Muscle of leg (tissue), 11 donors: ENCODE results near the gene TGFBRAP1. TPM values are rescaled to one million over a fixed set of nuclear protein-coding genes. Genes with fewer than 3 reads are reported as not detected.

Experiments
- DNase-seq: peaks from one replicate; pipeline ENCODE4 v3.0.0; 2013
- H3K27ac ChIP-seq: one replicate; pipeline ENCODE4 v1.5.1; 2013; ENCODE audit warnings: mild to moderate bottlenecking, low read length, control low read depth
- H3K27me3 ChIP-seq: one replicate; pipeline ENCODE4 v1.6.1; 2013; ENCODE audit warnings: low read length; ENCODE audit not compliant: control insufficient read depth, insufficient read depth
- H3K36me3 ChIP-seq: one replicate; pipeline ENCODE4 v1.6.1; 2013; ENCODE audit warnings: low read length; ENCODE audit not compliant: control insufficient read depth, insufficient read depth
- H3K4me1 ChIP-seq: one replicate; pipeline ENCODE4 v1.6.1; 2013; ENCODE audit warnings: low read length; ENCODE audit not compliant: control insufficient read depth, insufficient read depth
- H3K4me3 ChIP-seq: one replicate; pipeline ENCODE4 v1.5.1; 2013; ENCODE audit warnings: low read length, control low read depth
- H3K9me3 ChIP-seq: replicated peaks from 2 replicates; pipeline ENCODE4 v1.6.1; 2013; ENCODE audit warnings: low read depth, low read length; ENCODE audit not compliant: control insufficient read depth
- WGBS: methylation state at CpG from one replicate; pipeline ENCODE4 v1.1.5; 2013; ENCODE audit warnings: missing lambda C conversion rate; ENCODE audit not compliant: insufficient coverage; 5-methylcytosine and 5-hydroxymethylcytosine counted together
- polyA plus RNA-seq, 8 donors: library from polyadenylated mRNA; unstranded; fragments of 120-200 nt; gene quantifications; one replicate each; pipeline versions ENCODE4 v1.2.1 to v1.2.3, GENCODE V29; 2013; ENCODE audit warnings: inconsistent platforms in 1 of 8, low replicate concordance in 1 of 8; ENCODE audit not compliant: insufficient read length in 8 of 8, insufficient read depth in 1 of 8
- total RNA-seq: library from RNA; stranded (reverse); fragments of 120-200 nt; gene quantifications from one replicate; pipeline ENCODE4 v1.2.4, GENCODE V29; 2013

The TGFBRAP1 gene
- total and polyA plus RNA-seq, 9 donors: 7.1 to 10.5 (median 8.5) TPM

DNA sequence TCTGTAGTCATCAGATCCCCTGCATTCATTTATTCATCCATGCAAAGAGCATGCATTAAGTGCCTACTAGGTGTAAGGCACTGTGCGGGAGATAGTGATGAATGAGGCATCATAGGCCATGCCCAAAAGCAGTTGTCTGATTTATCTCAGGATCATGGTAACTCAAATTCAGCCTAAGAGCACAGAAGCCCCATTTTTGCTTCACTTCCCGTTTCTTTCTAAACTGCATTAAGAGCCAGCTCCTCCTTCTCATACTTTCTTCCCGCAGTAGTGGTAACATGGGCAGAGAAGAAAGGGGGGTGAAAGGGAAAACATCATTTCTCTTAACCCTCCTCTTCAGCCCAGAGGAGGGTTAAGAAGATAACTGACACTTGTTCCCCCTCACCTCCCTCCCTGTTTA is 85.1 kb downstream of the TGFBRAP1 start:
- H3K9me3 ChIP-seq: no peaks in the 10 kb centered on the region
- DNase-seq: no peak
- WGBS: no CpG with 5 or more reads among the region's 3 CpGs

DNA sequence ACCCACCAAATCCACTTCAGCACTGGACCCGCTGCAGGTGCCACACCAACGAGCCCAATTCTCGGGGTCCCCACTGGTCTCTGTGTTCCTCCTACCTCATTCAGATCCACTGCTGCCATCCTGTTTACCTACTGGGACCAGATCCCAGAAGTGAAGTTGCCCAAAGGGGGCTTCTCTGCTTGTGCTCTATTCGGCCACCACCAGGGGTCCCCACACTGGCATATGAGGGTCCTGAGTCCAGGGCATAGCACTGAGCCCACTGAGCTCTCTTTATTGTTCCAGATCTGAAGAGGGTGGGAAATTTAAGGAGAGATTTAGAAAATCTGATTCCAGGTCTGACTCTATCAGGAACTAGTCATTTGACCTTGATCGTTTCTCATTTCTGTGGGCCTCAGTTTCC is 85.6 kb downstream of the TGFBRAP1 start:
- Histone ChIP-seq H3K4me3 (no peak overlapping the region), H3K4me1 (no peaks in the 10 kb centered on the region), H3K27me3 (peaks cover 4% of the 10 kb centered on the region), H3K36me3 (no peaks in the 10 kb centered on the region), H3K9me3 (no peaks in the 10 kb centered on the region), H3K27ac (no peak overlapping the region)
- 58% methylated on average over 4 of the region's 5 CpGs for WGBS
- DNase-seq: no peak

More for the DNA sequence above, 85.1 kb downstream of the TGFBRAP1 start:
- Histone ChIP-seq H3K27ac (no peak overlapping the region), H3K36me3 (no peaks in the 10 kb centered on the region), H3K27me3 (peaks cover 4% of the 10 kb centered on the region), H3K4me3 (no peak overlapping the region), H3K4me1 (no peaks in the 10 kb centered on the region)

DNA sequence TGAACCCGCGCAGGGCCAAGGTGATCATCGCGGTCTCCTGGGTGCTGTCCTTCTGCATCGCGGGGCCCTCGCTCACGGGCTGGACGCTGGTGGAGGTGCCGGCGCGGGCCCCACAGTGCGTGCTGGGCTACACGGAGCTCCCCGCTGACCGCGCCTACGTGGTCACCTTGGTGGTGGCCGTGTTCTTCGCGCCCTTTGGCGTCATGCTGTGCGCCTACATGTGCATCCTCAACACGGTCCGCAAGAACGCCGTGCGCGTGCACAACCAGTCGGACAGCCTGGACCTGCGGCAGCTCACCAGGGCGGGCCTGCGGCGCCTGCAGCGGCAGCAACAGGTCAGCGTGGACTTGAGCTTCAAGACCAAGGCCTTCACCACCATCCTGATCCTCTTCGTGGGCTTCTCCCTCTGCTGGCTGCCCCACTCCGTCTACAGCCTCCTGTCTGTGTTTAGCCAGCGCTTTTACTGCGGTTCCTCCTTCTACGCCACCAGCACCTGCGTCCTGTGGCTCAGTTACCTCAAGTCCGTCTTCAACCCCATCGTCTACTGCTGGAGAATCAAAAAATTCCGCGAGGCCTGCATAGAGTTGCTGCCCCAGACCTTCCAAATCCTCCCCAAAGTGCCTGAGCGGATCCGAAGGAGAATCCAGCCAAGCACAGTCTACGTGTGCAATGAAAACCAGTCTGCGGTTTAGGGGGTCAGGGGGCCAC is 87.1 kb downstream of the TGFBRAP1 start:
- 96% methylated on average over 49 of the region's 50 CpGs for whole genome bisulfite sequencing

DNA sequence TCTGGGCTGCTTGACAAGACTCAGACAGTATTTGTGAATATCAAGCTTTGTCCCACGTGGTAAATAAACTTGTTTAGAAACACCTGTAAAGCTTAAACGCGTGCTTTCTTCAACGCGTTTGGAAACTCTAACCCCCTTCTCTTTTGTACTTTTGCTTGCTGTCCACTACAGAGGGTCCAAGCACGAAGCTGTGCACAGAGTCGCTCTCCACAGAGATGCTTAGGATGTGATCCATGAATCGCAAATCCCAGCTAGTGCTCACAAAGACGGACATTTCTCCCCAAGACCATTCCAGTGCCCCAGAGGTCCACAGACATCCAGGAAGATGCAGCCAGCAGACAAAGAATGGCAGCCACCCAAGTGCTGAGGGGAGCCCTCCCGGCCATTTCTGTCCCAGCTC is 88.1 kb downstream of the TGFBRAP1 start, which contains the start of gene GPR45:
Gene GPR45 (plus strand): TSS at position 301 of the 400 bp plus-strand sequence. CDS start 116 bp downstream, outside the sequence.
- H3K9me3 ChIP-seq: no peaks in the 10 kb centered on the region
- H3K4me3 ChIP-seq: no peak within 1 kb of the TSS
- no peak for DNase-seq
- H3K27me3 ChIP-seq: peaks cover 8% of the 10 kb centered on the region
- H3K36me3 ChIP-seq: no peaks in the 10 kb centered on the region
- 77% methylated on average over 8 of the region's 10 CpGs for WGBS
- H3K4me1 ChIP-seq: no peaks in the 10 kb centered on the region
- no peak within 1 kb of the TSS for H3K27ac ChIP-seq

More for the DNA sequence above, 87.1 kb downstream of the TGFBRAP1 start:
- peaks cover 4% of the 10 kb centered on the region for H3K27me3 ChIP-seq
- H3K4me1 ChIP-seq: no peaks in the 10 kb centered on the region
- H3K27ac ChIP-seq: no peak overlapping the region
- no peak for DNase-seq
- H3K9me3 ChIP-seq: no peaks in the 10 kb centered on the region
- no peak overlapping the region for H3K4me3 ChIP-seq
- no peaks in the 10 kb centered on the region for H3K36me3 ChIP-seq

DNA sequence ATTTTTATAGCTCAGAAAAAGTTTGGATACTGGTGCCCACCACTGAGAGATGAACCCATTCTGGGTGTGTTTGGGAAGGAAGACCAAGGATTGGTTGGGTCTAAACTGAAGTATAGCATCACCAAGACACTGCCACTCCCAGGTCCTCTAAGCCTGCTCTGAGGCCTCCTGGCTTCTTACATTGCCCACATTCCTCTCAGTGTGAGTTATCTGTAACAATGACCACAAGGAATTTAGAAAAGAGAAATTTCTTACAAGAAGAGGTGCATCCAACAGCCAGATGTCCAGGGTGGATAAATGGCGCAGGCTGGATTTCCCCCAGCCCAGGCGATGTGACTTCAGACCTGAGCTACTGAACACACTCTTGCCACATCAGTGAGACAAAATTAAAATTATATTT is 89.6 kb downstream of the TGFBRAP1 start:
- H3K27me3 ChIP-seq: peaks cover 8% of the 10 kb centered on the region
- no peak for DNase-seq
- H3K4me3 ChIP-seq: no peak overlapping the region
- no CpG with 5 or more reads among the region's 2 CpGs for WGBS
- no peaks in the 10 kb centered on the region for H3K4me1 ChIP-seq
- H3K9me3 ChIP-seq: no peaks in the 10 kb centered on the region
- no peaks in the 10 kb centered on the region for H3K36me3 ChIP-seq
- no peak overlapping the region for H3K27ac ChIP-seq

DNA sequence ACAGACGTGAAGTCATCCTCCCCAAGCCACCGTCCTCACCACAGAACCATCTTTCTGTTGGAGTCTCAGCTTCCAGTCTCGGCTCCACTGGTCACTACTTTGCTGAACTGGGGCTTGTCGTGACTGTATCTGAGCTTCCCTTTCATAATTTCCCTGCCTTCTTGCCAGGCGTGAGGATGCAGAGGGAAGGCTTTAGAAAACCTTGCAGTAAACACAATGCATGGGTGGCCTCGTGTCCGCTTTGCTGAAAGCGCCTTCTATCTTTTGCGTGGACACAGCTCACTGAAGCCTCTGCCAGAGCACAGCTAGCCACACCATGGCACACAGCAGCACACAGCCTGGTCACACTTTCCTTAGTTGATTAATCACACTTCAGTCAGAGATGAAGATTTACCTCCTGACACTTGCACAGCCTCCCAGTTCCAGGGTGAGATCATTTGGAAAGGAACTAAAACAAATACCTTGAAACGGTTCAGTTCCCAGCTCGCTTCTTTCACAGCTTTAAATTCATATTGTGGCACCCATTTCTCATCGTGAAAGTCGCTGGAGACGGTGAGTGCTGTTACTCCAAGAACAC is 90.8 kb downstream of the TGFBRAP1 start:
- H3K27me3 ChIP-seq: peaks cover 8% of the 10 kb centered on the region
- DNase-seq: no peak
- H3K4me3 ChIP-seq: no peak overlapping the region
- H3K27ac ChIP-seq: no peak overlapping the region
- no peaks in the 10 kb centered on the region for H3K9me3 ChIP-seq
- H3K4me1 ChIP-seq: no peaks in the 10 kb centered on the region
- WGBS: 73% methylated on average over 13 of the region's 14 CpGs
- H3K36me3 ChIP-seq: no peaks in the 10 kb centered on the region

DNA sequence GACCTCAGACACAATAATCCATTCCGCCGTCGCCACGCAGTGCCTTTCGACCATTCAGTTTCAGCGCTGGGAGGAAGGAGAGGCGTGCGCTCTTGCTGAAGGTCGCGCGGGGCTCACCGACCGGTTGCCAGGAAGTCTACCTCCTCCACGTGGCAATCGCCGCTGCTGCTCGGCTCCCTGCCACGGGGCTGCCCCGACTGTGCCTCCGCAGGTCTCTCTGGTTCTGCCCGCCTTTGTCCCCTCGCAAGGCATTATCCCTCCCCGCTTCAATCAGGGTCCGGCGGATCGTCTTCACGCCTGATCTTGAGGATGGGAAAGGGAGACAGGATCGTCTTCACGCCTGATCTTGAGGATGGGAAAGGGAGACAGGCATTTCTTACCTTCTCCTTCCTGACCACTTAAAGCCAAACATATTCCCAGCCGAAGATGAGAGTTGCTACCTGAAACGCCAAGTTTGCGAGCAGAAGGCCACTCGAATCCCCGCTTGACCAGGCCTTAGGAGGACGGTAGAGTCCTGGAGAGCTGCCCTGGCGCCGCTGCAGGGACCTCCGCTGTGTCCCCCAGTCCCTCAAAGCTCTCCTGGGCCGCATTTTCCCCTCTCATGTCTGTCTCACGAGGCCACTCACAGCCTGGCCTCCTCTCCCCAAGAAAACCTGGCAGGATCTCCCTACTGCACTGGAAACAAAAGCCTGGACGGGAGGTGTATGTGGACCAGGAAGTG is 92.3 kb downstream of the TGFBRAP1 start:
- H3K9me3 ChIP-seq: no peaks in the 10 kb centered on the region
- DNase-seq: no peak
- H3K27ac ChIP-seq: no peak overlapping the region
- peaks cover 8% of the 10 kb centered on the region for H3K27me3 ChIP-seq
- no peak overlapping the region for H3K4me3 ChIP-seq
- no peaks in the 10 kb centered on the region for H3K4me1 ChIP-seq
- H3K36me3 ChIP-seq: no peaks in the 10 kb centered on the region
- 77% methylated on average over 27 of the region's 41 CpGs for WGBS

DNA sequence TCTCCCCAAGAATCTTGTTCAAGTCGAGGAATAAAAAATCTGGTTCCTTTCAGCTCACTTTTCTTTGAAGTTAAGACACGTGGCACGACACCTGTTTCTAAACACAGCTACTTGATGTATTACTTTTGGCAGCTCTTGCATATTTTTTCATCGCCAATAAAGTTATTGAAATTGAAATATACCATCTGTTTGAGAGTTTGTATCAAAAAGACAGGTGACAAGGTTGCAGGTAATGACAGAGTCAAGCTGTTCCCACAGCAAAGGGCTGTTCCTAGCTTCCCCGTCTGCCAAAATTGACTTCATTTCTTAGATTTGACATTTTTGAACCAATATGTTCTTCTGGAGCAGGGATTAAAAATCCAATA is 93.5 kb downstream of the TGFBRAP1 start:
- Histone ChIP-seq H3K27me3 (peaks cover 6% of the 10 kb centered on the region), H3K9me3 (no peaks in the 10 kb centered on the region), H3K36me3 (no peaks in the 10 kb centered on the region), H3K4me1 (no peaks in the 10 kb centered on the region), H3K4me3 (no peak overlapping the region), H3K27ac (no peak overlapping the region)
- DNase-seq: no peak
- WGBS: 43% methylated on average over 1 of the region's 5 CpGs

DNA sequence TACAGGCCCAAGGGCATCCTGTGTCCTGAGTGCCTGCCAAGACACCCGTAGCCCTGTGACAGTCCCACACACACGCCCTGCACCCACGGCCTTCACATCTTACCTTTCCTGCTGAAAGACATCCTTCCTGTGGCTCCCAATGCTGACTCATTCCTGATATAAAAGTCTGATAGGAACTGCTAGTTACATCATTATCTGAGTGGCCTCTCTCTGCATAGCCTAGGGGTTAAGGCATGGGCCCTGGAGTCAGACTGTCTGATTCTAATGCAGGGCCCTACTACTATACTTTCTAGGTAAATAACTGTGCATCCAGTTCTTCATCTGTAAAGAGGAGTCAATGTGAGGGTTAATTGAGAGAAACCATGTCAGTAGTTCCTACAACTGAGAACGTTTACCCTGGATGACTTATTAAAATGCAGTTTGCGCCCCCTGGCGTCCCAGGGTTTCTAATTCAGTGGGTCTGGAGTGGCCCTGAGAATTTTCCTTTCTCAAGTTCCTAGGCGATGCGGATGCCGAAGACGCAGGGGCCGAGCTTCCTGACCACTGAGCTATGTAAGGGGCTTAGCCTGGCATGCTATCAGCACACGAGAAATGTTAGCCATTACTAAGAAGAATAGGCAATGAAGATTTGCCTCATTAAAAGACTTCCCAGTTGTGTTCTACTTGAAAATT is 94.0 kb downstream of the TGFBRAP1 start:
- WGBS: 24% methylated on average over 12 of the region's 12 CpGs
- Histone ChIP-seq H3K9me3 (no peaks in the 10 kb centered on the region), H3K4me1 (no peaks in the 10 kb centered on the region), H3K4me3 (no peak overlapping the region), H3K27me3 (peaks cover 6% of the 10 kb centered on the region), H3K27ac (no peak overlapping the region), H3K36me3 (no peaks in the 10 kb centered on the region)
- peak; percentile 84 for DNase-seq

DNA sequence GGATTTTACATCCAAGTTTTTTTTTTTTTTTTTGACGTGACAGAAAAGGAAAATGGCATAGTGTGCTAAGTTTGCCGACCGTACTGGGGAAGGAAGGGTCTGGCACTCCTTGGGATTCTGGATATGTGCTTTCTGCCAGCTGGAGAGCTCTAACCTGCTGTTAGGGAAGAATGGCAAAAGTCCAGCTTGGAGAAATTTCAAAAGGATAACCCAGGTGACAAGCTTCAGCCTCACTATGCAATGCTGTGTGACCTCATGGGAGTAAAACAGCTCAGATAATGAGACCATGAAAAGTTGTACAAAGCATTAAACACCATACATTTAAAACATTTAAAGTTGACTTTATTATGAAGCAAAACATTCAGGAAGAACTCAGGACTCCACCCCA is 98.3 kb downstream of the TGFBRAP1 start:
- no peak for DNase-seq
- Histone ChIP-seq H3K27me3 (no peaks in the 10 kb centered on the region), H3K4me1 (no peaks in the 10 kb centered on the region), H3K36me3 (no peaks in the 10 kb centered on the region), H3K9me3 (no peaks in the 10 kb centered on the region), H3K27ac (no peak overlapping the region), H3K4me3 (no peak overlapping the region)
- 14% methylated on average over 2 of the region's 3 CpGs for WGBS
